IgD-negative memory B cell (primary cell): Measurements from ENCODE around the gene PLEKHG5. TPM values are rescaled to one million over a fixed set of nuclear protein-coding genes. Genes with fewer than 3 reads are reported as not detected.

Source experiments
- H3K27ac Mint-ChIP-seq, 3 donors: one replicate each; pipeline ENCODE4 v1.8.0; 2020 to 2022; ENCODE audit warnings: mild to moderate bottlenecking in 3 of 3, mixed read lengths in 3 of 3, moderate library complexity in 1 of 3
- H3K27me3 Mint-ChIP-seq: one replicate; pipeline ENCODE4 v1.8.0; 2021; ENCODE audit warnings: mixed read lengths
- H3K36me3 Mint-ChIP-seq: one replicate; pipeline ENCODE4 v1.8.0; 2020; ENCODE audit warnings: mild to moderate bottlenecking, mixed read lengths
- H3K4me1 Mint-ChIP-seq, 3 donors: one replicate each; pipeline ENCODE4 v1.8.0; 2020 to 2022; ENCODE audit warnings: mixed read lengths in 3 of 3, mild to moderate bottlenecking in 1 of 3
- H3K4me3 Mint-ChIP-seq, 4 donors: one replicate each; pipeline ENCODE4 v1.8.0; 2020 to 2022; ENCODE audit warnings: mild to moderate bottlenecking in 4 of 4, mixed read lengths in 4 of 4, moderate library complexity in 3 of 4
- H3K9me3 Mint-ChIP-seq, 3 donors: one replicate each; pipeline ENCODE4 v1.8.0; 2020 to 2021; ENCODE audit warnings: mixed read lengths in 3 of 3, mild to moderate bottlenecking in 1 of 3
- polyA plus RNA-seq: library from polyadenylated mRNA; unstranded; fragments of 300-500 nt; fragmentation: Illumina TruSeq; gene quantifications from one replicate; pipeline ENCODE4 v1.2.3, GENCODE V29; 2021

PLEKHG5 gene
- polyA plus RNA-seq, 1 donor from 2014 or later: not detected

DNA sequence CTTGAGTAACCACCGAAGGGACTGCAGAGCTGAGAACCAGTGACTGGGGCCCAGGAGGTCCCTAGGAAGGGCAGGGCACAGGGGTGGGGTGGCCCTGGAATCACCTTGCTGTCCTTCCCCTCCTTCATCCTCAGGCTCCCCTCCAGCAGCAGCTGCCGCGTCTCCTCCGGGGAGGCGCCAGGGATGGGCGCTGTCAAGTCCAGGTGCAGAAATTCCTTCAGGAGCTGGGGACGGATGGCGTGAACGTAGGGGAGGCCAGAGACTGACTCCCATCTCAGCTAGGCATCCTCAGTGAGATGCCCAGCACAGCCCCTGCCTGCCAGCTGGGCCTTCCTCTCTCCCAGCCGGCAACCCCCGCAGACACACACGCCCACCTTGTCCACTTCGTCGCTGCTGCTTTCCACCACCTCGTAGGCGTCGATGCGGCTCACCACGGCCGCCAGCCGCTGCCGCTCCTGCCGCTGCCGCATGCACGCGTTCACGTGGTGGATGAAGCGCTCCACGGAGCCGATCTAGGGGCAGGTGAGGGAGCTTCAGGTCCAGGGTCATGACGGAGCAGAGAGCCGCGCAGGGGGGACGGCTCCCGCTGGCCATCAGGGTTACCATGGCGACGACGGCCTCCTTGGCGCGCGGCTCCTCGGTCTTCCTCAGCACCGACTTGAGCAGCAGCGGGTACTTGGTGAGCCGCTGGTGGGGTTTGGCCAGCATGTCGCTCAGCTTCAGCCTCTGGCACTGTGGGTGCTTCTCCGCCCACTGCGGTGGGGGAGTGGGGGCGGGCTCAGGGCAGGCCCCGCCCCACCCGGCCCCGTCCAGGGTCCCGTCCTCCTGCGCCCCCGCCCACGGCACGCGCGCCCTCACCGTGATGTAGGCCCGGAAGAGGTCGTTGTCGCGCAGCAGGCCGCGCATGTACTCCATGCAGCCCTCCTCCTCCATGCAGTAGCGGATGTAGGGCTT is 21.1 kb downstream of the PLEKHG5 start:
- Mint-ChIP-seq H3K4me3 (no peak overlapping the region), H3K4me1 (no peaks in the 10 kb centered on the region), H3K27me3 (peaks cover 2% of the 10 kb centered on the region), H3K9me3 (no peaks in the 10 kb centered on the region), H3K36me3 (no peaks in the 10 kb centered on the region), H3K27ac (no peak overlapping the region)

GRCh38 chr1:6468729-6469461 is 22.6 kb downstream of the PLEKHG5 start:
- no peaks in the 10 kb centered on the region for H3K4me1 Mint-ChIP-seq
- no peak overlapping the region for H3K27ac Mint-ChIP-seq
- H3K27me3 Mint-ChIP-seq: peaks cover 6% of the 10 kb centered on the region
- H3K4me3 Mint-ChIP-seq: no peak overlapping the region
- H3K9me3 Mint-ChIP-seq: no peaks in the 10 kb centered on the region
- H3K36me3 Mint-ChIP-seq: no peaks in the 10 kb centered on the region

- Mint-ChIP-seq H3K4me3 (peak overlapping the region in 1 of 4 donors; percentile 75), H3K27me3 (peaks cover 7% of the 10 kb centered on the region), H3K9me3 (no peaks in the 10 kb centered on the region), H3K4me1 (peaks cover 0 to 1% (median 0%) of the 10 kb centered on the region in 3 donors), H3K27ac (no peak overlapping the region), H3K36me3 (no peaks in the 10 kb centered on the region)
Measured at GRCh38 chr1:6467744-6468688, 23.5 kb downstream of the PLEKHG5 start.

- no peak overlapping the region for H3K4me3 Mint-ChIP-seq
- no peak overlapping the region for H3K27ac Mint-ChIP-seq
- H3K9me3 Mint-ChIP-seq: no peaks in the 10 kb centered on the region
- peaks cover 1 to 3% (median 2%) of the 10 kb centered on the region in 3 donors for H3K4me1 Mint-ChIP-seq
- peaks cover 10% of the 10 kb centered on the region for H3K27me3 Mint-ChIP-seq
- peaks cover 3% of the 10 kb centered on the region for H3K36me3 Mint-ChIP-seq
Measured at GRCh38 chr1:6467224-6467623, 24.2 kb downstream of the PLEKHG5 start.

DNA sequence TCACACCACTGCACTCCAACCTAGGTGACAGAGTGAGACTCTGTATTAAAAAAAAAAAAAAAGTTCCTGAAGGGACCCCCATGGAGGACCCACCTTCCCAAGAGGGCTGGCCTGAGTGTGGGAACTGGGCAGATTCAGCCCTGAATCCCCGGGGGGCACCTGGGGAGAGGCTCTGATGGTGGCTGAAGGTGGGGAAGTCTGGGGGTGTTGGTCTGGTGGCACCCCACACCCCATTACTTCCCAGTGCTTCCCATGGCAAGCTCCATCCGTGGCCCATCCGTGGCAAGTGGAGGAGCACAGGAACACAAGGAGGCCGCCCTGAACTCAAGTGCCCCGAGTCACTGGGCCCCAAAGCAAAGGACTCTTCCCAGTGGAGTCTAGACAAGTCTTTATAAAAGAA is 24.7 kb downstream of the PLEKHG5 start:
- peak overlapping the region in 1 of 4 donors; percentile 54 for H3K4me3 Mint-ChIP-seq
- H3K27ac Mint-ChIP-seq: no peak overlapping the region
- peaks cover 3% of the 10 kb centered on the region for H3K36me3 Mint-ChIP-seq
- no peaks in the 10 kb centered on the region for H3K9me3 Mint-ChIP-seq
- H3K27me3 Mint-ChIP-seq: peaks cover 11% of the 10 kb centered on the region
- peaks cover 2 to 4% (median 3%) of the 10 kb centered on the region in 3 donors for H3K4me1 Mint-ChIP-seq

DNA sequence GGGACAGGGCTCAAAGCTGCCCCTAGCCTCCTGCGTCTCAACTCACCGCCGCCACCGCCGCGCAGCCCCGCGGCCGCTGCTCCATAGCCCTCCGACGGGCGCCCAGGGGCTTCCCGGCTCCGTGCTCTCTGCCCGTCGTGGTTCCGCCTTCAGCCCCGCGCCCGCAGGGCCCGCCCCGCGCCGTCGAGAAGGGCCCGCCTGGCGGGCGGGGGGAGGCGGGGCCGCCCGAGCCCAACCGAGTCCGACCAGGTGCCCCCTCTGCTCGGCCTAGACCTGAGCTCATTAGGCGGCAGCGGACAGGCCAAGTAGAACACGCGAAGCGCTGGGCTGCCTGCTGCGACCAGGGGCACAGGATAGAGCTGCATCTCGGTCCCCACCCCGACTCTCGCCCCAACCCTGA is 25.4 kb downstream of the PLEKHG5 start, which contains the start of gene TNFRSF25:
Gene TNFRSF25 (minus strand): TSS at position 151 of the 400 bp plus-strand sequence. CDS start 66 bp downstream, at position 85.
- Mint-ChIP-seq H3K4me3 (peak within 1 kb of the TSS in 3 of 4 donors; percentile 58 to 84 (median 65)), H3K36me3 (peaks cover 3% of the 10 kb centered on the region), H3K4me1 (peaks cover 2 to 4% (median 3%) of the 10 kb centered on the region in 3 donors), H3K27ac (no peak within 1 kb of the TSS), H3K27me3 (peaks cover 13% of the 10 kb centered on the region), H3K9me3 (no peaks in the 10 kb centered on the region)

DNA sequence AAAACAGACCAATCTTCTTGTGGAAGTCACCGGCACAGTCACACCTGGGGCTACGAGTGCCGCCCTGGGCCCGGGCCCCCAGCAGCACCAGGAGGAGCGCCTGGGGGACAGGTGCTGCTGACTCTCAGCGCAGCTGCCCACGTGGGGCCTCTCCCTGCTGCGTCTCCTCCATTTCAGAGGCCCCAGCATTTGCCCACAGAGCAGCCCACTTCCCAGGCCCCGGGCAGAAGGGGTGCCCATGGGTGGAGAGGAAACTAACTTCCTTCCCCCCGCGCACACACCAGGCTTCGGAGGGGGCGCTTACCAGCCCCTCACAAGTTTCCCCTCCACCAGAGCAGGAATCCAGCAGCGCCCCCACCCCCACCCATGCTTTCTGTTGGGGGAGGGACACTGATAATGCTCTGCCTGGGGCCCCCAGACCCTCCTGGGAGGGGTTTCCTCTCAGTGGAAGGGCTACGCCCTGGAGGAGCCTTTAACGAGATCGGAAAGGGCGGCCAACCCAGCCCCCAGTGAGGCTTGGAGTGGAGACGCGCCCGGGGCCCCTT is 25.9 kb downstream of the PLEKHG5 start:
- H3K4me3 Mint-ChIP-seq: peak overlapping the region in 3 of 4 donors; percentile 58 to 84 (median 65)
- peaks cover 18% of the 10 kb centered on the region for H3K27me3 Mint-ChIP-seq
- peaks cover 3% of the 10 kb centered on the region for H3K36me3 Mint-ChIP-seq
- peaks cover 3 to 6% (median 5%) of the 10 kb centered on the region in 3 donors for H3K4me1 Mint-ChIP-seq
- no peak overlapping the region for H3K27ac Mint-ChIP-seq
- no peaks in the 10 kb centered on the region for H3K9me3 Mint-ChIP-seq

DNA sequence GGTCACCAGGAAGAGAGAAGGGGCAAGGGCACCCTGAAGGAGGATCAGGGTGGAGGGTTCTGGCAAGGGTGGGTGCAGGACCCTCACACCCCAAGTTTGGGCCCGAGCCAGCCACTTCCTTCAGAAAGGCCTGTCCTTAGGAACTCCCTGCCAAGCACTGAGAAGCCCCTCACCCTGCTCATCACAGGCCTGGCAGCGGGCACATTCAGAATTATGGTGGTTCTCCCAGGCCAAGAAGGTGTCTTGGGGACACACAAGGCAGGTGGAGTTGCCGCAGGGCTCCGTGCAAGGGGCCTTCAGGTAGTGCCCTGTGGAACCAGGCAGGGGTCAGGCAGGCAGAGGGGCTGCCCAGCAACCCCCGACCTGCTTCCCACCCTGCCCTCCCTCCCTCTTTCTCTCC is 26.6 kb downstream of the PLEKHG5 start:
- H3K4me1 Mint-ChIP-seq: peaks cover 8 to 13% (median 9%) of the 10 kb centered on the region in 3 donors
- H3K27me3 Mint-ChIP-seq: peaks cover 21% of the 10 kb centered on the region

GRCh38 chr1:6464514-6464836 is 27.0 kb downstream of the PLEKHG5 start:
- H3K4me3 Mint-ChIP-seq: peak overlapping the region in 1 of 4 donors; percentile 55
- peaks cover 23% of the 10 kb centered on the region for H3K27me3 Mint-ChIP-seq
- peak overlapping the region in 1 of 3 donors; percentile 67 for H3K27ac Mint-ChIP-seq
- peaks cover 8 to 13% (median 9%) of the 10 kb centered on the region in 3 donors for H3K4me1 Mint-ChIP-seq
- peaks cover 3% of the 10 kb centered on the region for H3K36me3 Mint-ChIP-seq
- H3K9me3 Mint-ChIP-seq: no peaks in the 10 kb centered on the region

More for the DNA sequence above, 26.6 kb downstream of the PLEKHG5 start:
- H3K4me3 Mint-ChIP-seq: peak overlapping the region in 1 of 4 donors; percentile 65
- peak overlapping the region in 1 of 3 donors; percentile 67 for H3K27ac Mint-ChIP-seq
- peaks cover 3% of the 10 kb centered on the region for H3K36me3 Mint-ChIP-seq
- no peaks in the 10 kb centered on the region for H3K9me3 Mint-ChIP-seq

DNA sequence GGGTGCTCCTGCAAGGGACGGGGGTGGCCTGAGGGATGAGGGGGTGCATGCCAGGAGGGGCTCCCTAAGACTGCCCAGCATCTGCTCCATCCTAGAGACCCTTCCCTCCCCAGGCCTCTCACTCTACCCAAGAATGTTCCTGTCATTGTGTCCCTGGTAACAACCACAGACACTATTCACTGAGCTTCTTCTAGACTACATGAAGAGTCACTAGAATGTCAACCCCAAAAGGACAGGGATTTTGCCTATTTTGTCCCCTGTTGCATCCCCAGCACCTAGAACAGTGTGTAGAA is 28.4 kb downstream of the PLEKHG5 start:
- peaks cover 24% of the 10 kb centered on the region for H3K27me3 Mint-ChIP-seq
- H3K36me3 Mint-ChIP-seq: peaks cover 3% of the 10 kb centered on the region
- no peak overlapping the region for H3K27ac Mint-ChIP-seq
- H3K4me1 Mint-ChIP-seq: peaks cover 8 to 13% (median 9%) of the 10 kb centered on the region in 3 donors
- no peak overlapping the region for H3K4me3 Mint-ChIP-seq
- no peaks in the 10 kb centered on the region for H3K9me3 Mint-ChIP-seq

GRCh38 chr1:6462412-6463119 is 28.9 kb downstream of the PLEKHG5 start:
- peaks cover 8 to 13% (median 9%) of the 10 kb centered on the region in 3 donors for H3K4me1 Mint-ChIP-seq
- peaks cover 24% of the 10 kb centered on the region for H3K27me3 Mint-ChIP-seq
- peak overlapping the region in 1 of 3 donors; percentile 89 for H3K27ac Mint-ChIP-seq
- H3K9me3 Mint-ChIP-seq: no peaks in the 10 kb centered on the region
- peak overlapping the region in 3 of 4 donors; percentile 55 to 74 (median 63) for H3K4me3 Mint-ChIP-seq
- H3K36me3 Mint-ChIP-seq: peaks cover 3% of the 10 kb centered on the region

DNA sequence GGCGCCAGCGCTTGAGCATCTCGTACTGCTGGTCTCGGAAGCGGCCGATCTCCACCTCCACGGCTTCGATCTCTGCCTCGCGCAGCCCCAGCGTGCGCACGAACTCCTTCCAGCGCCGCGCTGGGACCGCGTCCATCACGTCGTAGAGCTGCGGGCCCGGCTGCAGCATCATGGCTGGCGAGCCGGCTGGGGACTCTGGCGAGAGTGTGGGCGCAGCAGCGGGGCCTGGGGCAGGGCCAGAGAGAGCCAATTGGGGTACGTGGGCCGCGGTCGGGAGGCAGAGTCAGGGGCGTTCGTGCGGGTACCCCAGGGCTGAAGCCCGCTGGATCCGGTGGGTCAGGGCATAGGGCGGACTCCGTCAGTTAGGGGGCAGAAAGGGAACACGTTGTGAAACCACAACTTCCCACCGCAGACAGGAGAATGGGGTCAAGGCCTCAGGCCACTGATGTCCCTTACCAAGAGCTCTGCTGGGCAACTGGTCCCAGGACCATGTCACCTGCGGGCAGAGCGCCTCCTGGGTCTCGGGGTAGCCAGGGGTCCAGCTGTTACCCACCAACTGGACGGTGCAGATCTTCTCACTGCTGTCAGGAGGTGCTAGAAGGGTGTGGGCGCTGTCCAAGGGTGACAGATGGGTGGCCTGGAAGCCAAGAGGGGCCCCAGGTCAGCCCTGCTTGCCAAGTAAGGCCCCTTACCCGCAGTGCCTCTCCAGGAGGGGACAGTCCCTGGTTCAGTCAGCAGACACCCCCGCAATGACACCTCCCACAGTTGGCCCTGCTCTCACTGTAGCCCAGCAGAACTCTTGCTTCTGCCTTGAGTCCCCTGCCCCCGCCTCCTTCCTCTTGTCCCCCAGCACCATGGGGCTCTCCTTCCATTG is 29.7 kb downstream of the PLEKHG5 start:
- H3K4me1 Mint-ChIP-seq: peaks cover 8 to 13% (median 9%) of the 10 kb centered on the region in 3 donors
- H3K4me3 Mint-ChIP-seq: peak overlapping the region in 3 of 4 donors; percentile 55 to 74 (median 63)
- peaks cover 0 to 1% (median 0%) of the 10 kb centered on the region in 3 donors for H3K9me3 Mint-ChIP-seq
- H3K36me3 Mint-ChIP-seq: peaks cover 3% of the 10 kb centered on the region
- H3K27me3 Mint-ChIP-seq: peaks cover 28% of the 10 kb centered on the region
- peak overlapping the region in 1 of 3 donors; percentile 89 for H3K27ac Mint-ChIP-seq
